GM18505 (cell line): ENCODE measurements around the gene ASCL1.

Experiments
- ATAC-seq: cut with Tn5 transposase; IDR thresholded peaks from one replicate; pipeline ENCODE4 v1.9.1; 2021; ENCODE audit not compliant: unreplicated experiment
- POLR2A ChIP-seq: IDR thresholded peaks from 4 replicates; pipeline ENCODE4 v1.6.1; 2011; ENCODE audit warnings: borderline replicate concordance; ENCODE audit not compliant: insufficient read depth, insufficient read length; ENCODE audit errors: extremely low read depth

Gene ASCL1

GRCh38 chr12:102958073-102958829 lies 777 bp downstream of the ASCL1 start:
- TF ChIP-seq POLR2A, result no peak
- ATAC-seq, result peak; percentile 64

GRCh38 chr12:102958830-102959176 lies 1.3 kb downstream of the ASCL1 start:
- ATAC-seq, result no peak
- no peak for TF ChIP-seq POLR2A

GRCh38 chr12:102959391-102959790 lies 1.9 kb downstream of the ASCL1 start:
- no peak for ATAC-seq
- TF ChIP-seq POLR2A, result no peak

GRCh38 chr12:102960766-102961465 lies 3.4 kb downstream of the ASCL1 start:
- TF ChIP-seq POLR2A, result no peak
- no peak for ATAC-seq

- ATAC-seq, result no peak
- TF ChIP-seq POLR2A, result no peak
These were observed 4.0 kb downstream of the ASCL1 start for GRCh38 chr12:102961466-102961855.

GRCh38 chr12:102962532-102962931 lies 5.1 kb downstream of the ASCL1 start:
- TF ChIP-seq POLR2A, result no peak
- no peak for ATAC-seq

GRCh38 chr12:102962986-102963385 lies 5.5 kb downstream of the ASCL1 start:
- TF ChIP-seq POLR2A, result no peak
- no peak for ATAC-seq

GRCh38 chr12:102963796-102964195 lies 6.3 kb downstream of the ASCL1 start:
- no peak for TF ChIP-seq POLR2A
- ATAC-seq, result no peak

- ATAC-seq, result no peak
- no peak for TF ChIP-seq POLR2A
These were observed 7.4 kb downstream of the ASCL1 start for GRCh38 chr12:102964872-102965271.

- TF ChIP-seq POLR2A, result no peak
- no peak for ATAC-seq
These were observed 8.0 kb downstream of the ASCL1 start for GRCh38 chr12:102965281-102966155.

GRCh38 chr12:102966200-102966863 lies 8.9 kb downstream of the ASCL1 start:
- no peak for ATAC-seq
- no peak for TF ChIP-seq POLR2A

- TF ChIP-seq POLR2A, result no peak
- ATAC-seq, result no peak
These were observed 13.3 kb downstream of the ASCL1 start for GRCh38 chr12:102970780-102971179.

GRCh38 chr12:102971227-102971626 lies 13.8 kb downstream of the ASCL1 start:
- ATAC-seq, result no peak
- no peak for TF ChIP-seq POLR2A

- TF ChIP-seq POLR2A, result no peak
- ATAC-seq, result no peak
These were observed 16.1 kb downstream of the ASCL1 start for GRCh38 chr12:102973583-102973982.
